Duodenal mucosa (tissue), 2 donors: ENCODE measurements around the gene TMEM175.

ENCODE experiments used
- H3K27ac ChIP-seq: one replicate; pipeline ENCODE4 v1.7.0; 2013; ENCODE audit warnings: low read depth, low read length
- H3K27me3 ChIP-seq, 2 donors: one replicate each; pipeline ENCODE4 v1.7.0; 2013; ENCODE audit warnings: low read length in 2 of 2, control low read depth in 1 of 2; ENCODE audit not compliant: insufficient read depth in 2 of 2, control insufficient read depth in 1 of 2
- H3K36me3 ChIP-seq, 2 donors: one replicate each; pipeline ENCODE4 v1.7.0; 2013; ENCODE audit warnings: low read length in 2 of 2, control low read depth in 1 of 2; ENCODE audit not compliant: insufficient read depth in 2 of 2, control insufficient read depth in 1 of 2
- H3K4me1 ChIP-seq, 2 donors: one replicate each; pipeline ENCODE4 v1.7.0; 2013; ENCODE audit warnings: low read length in 2 of 2, control low read depth in 1 of 2; ENCODE audit not compliant: insufficient read depth in 2 of 2, control insufficient read depth in 1 of 2
- H3K4me3 ChIP-seq, 2 donors: one replicate each; pipeline ENCODE4 v1.7.0; 2013; ENCODE audit warnings: low read length in 2 of 2, low read depth in 1 of 2
- H3K9ac ChIP-seq, 2 donors: one replicate each; pipeline ENCODE4 v1.7.0; 2013; ENCODE audit warnings: low read length in 2 of 2, low read depth in 1 of 2
- H3K9me3 ChIP-seq, 2 donors: one replicate each; pipeline ENCODE4 v1.7.0; 2013; ENCODE audit warnings: low read length in 2 of 2, control low read depth in 1 of 2; ENCODE audit not compliant: control insufficient read depth in 1 of 2

The TMEM175 gene, protein sequence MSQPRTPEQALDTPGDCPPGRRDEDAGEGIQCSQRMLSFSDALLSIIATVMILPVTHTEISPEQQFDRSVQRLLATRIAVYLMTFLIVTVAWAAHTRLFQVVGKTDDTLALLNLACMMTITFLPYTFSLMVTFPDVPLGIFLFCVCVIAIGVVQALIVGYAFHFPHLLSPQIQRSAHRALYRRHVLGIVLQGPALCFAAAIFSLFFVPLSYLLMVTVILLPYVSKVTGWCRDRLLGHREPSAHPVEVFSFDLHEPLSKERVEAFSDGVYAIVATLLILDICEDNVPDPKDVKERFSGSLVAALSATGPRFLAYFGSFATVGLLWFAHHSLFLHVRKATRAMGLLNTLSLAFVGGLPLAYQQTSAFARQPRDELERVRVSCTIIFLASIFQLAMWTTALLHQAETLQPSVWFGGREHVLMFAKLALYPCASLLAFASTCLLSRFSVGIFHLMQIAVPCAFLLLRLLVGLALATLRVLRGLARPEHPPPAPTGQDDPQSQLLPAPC

GRCh38 chr4:931960-932712, at the start of gene TMEM175, which contains the start of gene GAK:
TSS of gene TMEM175 (plus strand) at chr4:932460. CDS start at chr4:947740, 15,280 bp downstream.
TSS of gene GAK (minus strand) at chr4:932316. CDS start at chr4:932187, 129 bp downstream.
- H3K4me1 ChIP-seq = peaks cover 27 to 41% of the 10 kb centered on the region in 2 donors
- peak within 1 kb of the TSS; percentile 97 for H3K9ac ChIP-seq
- H3K4me3 ChIP-seq = peak within 1 kb of the TSS; percentile 93 to 99
- H3K27me3 ChIP-seq = no peaks in the 10 kb centered on the region
- H3K27ac ChIP-seq = peak within 1 kb of the TSS; percentile 97
- H3K9me3 ChIP-seq = no peaks in the 10 kb centered on the region
- no peaks in the 10 kb centered on the region for H3K36me3 ChIP-seq

DNA sequence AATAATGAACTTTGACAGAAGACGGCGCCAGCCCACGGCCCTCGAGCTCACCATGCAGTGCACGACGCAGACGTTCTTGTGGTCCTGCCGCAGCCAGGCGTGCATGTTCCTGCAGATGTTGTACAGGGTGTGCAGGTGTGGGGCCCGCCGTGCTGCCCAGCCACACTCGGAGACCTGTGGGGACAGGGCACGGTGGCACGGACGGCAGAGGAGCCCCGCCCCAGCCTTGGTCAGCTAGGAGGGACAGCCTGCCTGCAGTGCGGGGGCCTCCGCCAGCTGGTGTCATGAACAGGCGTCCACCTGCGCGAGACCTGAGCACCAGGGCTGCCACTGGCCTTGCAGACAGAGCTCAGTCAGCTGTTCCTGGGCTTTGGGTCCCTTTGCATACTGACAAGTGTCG, 49.6 kb upstream of the TMEM175 start:
- Histone ChIP-seq H3K9ac (no peak overlapping the region), H3K4me1 (no peaks in the 10 kb centered on the region), H3K36me3 (peaks cover 40 to 96% of the 10 kb centered on the region in 2 donors), H3K9me3 (no peaks in the 10 kb centered on the region), H3K27ac (no peak overlapping the region), H3K27me3 (no peaks in the 10 kb centered on the region), H3K4me3 (no peak overlapping the region)

DNA sequence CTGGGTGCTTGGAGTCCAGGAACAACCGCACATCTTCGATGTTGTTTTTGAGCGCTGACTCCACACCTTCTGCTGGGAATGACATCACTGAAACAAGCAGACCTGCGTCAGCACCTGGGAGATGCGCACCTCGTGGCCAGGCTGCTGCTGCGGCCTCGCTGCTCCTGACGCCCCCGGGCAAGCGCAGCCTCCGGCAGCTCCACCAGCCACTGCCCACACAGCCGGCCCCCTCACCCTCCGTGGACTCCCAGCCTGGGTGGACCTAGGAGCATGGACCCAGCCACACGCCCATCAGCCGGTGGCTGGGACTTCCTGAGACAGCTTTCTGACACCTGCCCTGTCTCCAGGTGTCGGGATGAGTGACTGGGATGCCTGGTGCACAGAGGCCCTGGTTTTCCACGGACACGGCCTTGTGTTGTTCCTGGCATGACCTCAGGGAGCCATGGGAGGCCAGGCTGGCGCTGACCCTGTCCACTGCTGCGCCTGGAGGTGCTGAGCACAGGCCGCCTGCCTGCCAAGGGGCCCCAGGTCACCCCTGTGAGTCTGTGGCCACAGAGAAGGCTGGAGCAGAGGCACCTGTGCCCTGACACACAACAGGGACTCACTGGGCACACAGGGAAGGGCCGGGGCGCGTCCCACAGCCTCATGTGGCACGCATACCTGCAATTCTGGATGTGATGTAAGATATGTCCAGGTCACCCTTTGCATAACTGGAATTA, 48.7 kb upstream of the TMEM175 start:
- Histone ChIP-seq H3K9ac (no peak overlapping the region), H3K4me1 (no peaks in the 10 kb centered on the region), H3K27me3 (no peaks in the 10 kb centered on the region), H3K27ac (no peak overlapping the region), H3K9me3 (no peaks in the 10 kb centered on the region), H3K36me3 (peaks cover 38 to 98% of the 10 kb centered on the region in 2 donors), H3K4me3 (no peak overlapping the region)

DNA sequence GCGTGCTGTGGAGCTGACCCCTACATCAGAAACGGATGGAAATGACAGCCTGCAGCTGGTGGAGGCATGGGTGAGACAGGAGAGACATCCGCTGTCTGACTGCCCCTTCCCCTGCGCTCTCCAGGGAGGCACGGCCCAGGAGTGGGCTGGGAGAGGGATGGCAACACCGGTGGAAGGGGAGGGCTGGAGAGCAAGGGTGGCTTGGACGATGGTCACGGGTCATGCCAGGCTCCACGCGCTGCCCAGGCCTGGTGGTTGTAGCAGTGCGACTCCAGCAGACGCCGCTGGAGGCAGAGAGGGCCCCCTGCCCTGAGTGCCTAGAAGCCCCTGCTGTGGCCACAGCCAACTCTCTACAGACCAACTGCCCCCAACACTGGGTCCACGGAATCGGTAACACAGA, 48.0 kb upstream of the TMEM175 start:
- no peaks in the 10 kb centered on the region for H3K9me3 ChIP-seq
- H3K4me3 ChIP-seq = no peak overlapping the region
- H3K9ac ChIP-seq = no peak overlapping the region
- no peak overlapping the region for H3K27ac ChIP-seq
- no peaks in the 10 kb centered on the region for H3K4me1 ChIP-seq
- H3K36me3 ChIP-seq = peaks cover 41 to 98% of the 10 kb centered on the region in 2 donors
- no peaks in the 10 kb centered on the region for H3K27me3 ChIP-seq

DNA sequence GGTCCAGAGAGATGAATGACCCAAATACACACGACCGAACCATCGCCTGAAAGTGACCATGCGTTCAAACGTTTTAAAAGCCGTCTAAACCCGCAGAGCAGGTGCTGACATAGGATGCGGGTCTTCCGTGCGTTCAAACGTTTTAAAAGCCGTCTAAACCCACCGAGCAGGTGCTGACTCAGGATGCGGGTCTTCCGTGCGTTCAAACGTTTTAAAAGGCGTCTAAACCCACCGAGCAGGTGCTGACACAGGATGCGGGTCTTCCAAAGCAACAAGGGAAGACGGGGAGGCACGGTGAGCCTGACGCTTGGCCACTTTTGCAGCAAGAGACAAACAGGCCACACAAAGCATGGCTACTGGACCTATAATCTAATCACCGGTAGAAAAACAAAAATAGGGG, 47.4 kb upstream of the TMEM175 start:
- Histone ChIP-seq H3K9ac (no peak overlapping the region), H3K27me3 (no peaks in the 10 kb centered on the region), H3K4me3 (no peak overlapping the region), H3K9me3 (no peaks in the 10 kb centered on the region), H3K36me3 (peaks cover 47 to 98% of the 10 kb centered on the region in 2 donors), H3K4me1 (no peaks in the 10 kb centered on the region), H3K27ac (no peak overlapping the region)

DNA sequence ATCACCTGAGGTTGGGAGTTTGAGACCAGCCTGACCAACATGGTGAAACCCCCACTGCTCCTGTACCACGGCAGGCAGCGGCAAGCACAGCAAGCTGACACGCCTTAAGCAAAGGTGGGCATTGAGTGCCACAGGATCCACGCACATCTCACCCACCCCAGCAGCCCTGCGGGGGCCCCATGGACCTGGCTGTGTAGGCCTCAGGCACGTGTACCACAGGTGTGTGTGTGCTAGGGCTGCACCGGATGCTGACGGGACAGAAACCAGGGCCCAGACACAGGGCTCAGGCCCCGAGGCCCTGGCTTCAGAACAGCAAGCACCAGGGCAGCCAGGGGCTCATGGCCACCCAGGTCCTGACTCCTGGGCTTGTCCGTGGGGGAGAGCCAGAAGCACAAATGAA, 46.9 kb upstream of the TMEM175 start:
- H3K4me3 ChIP-seq = no peak overlapping the region
- H3K4me1 ChIP-seq = no peaks in the 10 kb centered on the region
- no peaks in the 10 kb centered on the region for H3K27me3 ChIP-seq
- no peak overlapping the region for H3K27ac ChIP-seq
- H3K9ac ChIP-seq = no peak overlapping the region
- H3K9me3 ChIP-seq = no peaks in the 10 kb centered on the region
- peaks cover 50 to 98% of the 10 kb centered on the region in 2 donors for H3K36me3 ChIP-seq

GRCh38 chr4:886244-886643, 46.0 kb upstream of the TMEM175 start:
- no peak overlapping the region for H3K9ac ChIP-seq
- no peaks in the 10 kb centered on the region for H3K27me3 ChIP-seq
- H3K4me1 ChIP-seq = no peaks in the 10 kb centered on the region
- no peak overlapping the region for H3K4me3 ChIP-seq
- H3K9me3 ChIP-seq = no peaks in the 10 kb centered on the region
- no peak overlapping the region for H3K27ac ChIP-seq
- H3K36me3 ChIP-seq = peaks cover 50 to 95% of the 10 kb centered on the region in 2 donors

- peaks cover 46 to 90% of the 10 kb centered on the region in 2 donors for H3K36me3 ChIP-seq
Observed at GRCh38 chr4:887034-887763, 45.1 kb upstream of the TMEM175 start.

GRCh38 chr4:888029-888428, 44.2 kb upstream of the TMEM175 start:
- Histone ChIP-seq H3K36me3 (peaks cover 45 to 89% of the 10 kb centered on the region in 2 donors), H3K27ac (no peak overlapping the region), H3K4me3 (no peak overlapping the region), H3K9me3 (no peaks in the 10 kb centered on the region), H3K27me3 (no peaks in the 10 kb centered on the region), H3K4me1 (no peaks in the 10 kb centered on the region), H3K9ac (no peak overlapping the region)

More at GRCh38 chr4:887034-887763, 45.1 kb upstream of the TMEM175 start:
- Histone ChIP-seq H3K4me1 (no peaks in the 10 kb centered on the region), H3K9ac (no peak overlapping the region), H3K27me3 (no peaks in the 10 kb centered on the region), H3K27ac (no peak overlapping the region), H3K9me3 (no peaks in the 10 kb centered on the region), H3K4me3 (no peak overlapping the region)
